K562 (cell line): ENCODE measurements around the gene ASIC3. TPM values are rescaled to one million over a fixed set of nuclear protein-coding genes. Genes with fewer than 3 reads are reported as not detected.

Source experiments
- CBX2 ChIP-seq: fragments of 200-600 bp; sonication (generic); IDR thresholded peaks from one replicate; pipeline ENCODE4 v1.6.1; 2012; ENCODE audit warnings: mild to moderate bottlenecking, low read length, inconsistent platforms; ENCODE audit not compliant: insufficient read depth, poor library complexity, severe bottlenecking
- HNRNPK ChIP-seq: fragments of 200-400 bp; formaldehyde crosslinking; IDR thresholded peaks from one replicate; pipeline ENCODE4 v1.6.1; 2018; ENCODE audit warnings: mild to moderate bottlenecking, low read depth, low read length; ENCODE audit not compliant: poor library complexity, severe bottlenecking
- HNRNPLL ChIP-seq: fragments of 200-400 bp; formaldehyde crosslinking; IDR thresholded peaks from 2 replicates; pipeline ENCODE4 v1.6.1; 2017; ENCODE audit warnings: low read length, low read depth, mild to moderate bottlenecking; ENCODE audit not compliant: poor library complexity, severe bottlenecking
- KAT2B ChIP-seq: IDR thresholded peaks from one replicate; pipeline ENCODE4 v1.6.1; 2012; ENCODE audit warnings: low read depth, mild to moderate bottlenecking, control low read depth, inconsistent platforms, low read length, moderate library complexity
- LEF1 ChIP-seq: fragments of 450-650 bp; IDR thresholded peaks from 2 replicates; pipeline ENCODE4 v1.6.1; 2016; ENCODE audit warnings: mild to moderate bottlenecking
- NCOR1 ChIP-seq: fragments of 450-650 bp; IDR thresholded peaks from 2 replicates; pipeline ENCODE4 v1.6.1; 2016; ENCODE audit warnings: mild to moderate bottlenecking, moderate library complexity
- NRF1 ChIP-seq, 2 experiments: fragments of 450-650 bp; IDR thresholded peaks in 1 of 2; conservative IDR thresholded peaks in 1 of 2; 2 replicates each; pipeline ENCODE4 v1.6.1; 2014; ENCODE audit warnings: mild to moderate bottlenecking in 2 of 2
- STAT5B ChIP-seq: fragments of 250-450 bp; sonication (Bioruptor Pico); IDR thresholded peaks from 2 replicates; pipeline ENCODE4 v1.8.0; 2021; ENCODE audit warnings: mild to moderate bottlenecking, inconsistent platforms
- TEAD1 ChIP-seq, 2 experiments: fragments of 450-650 bp in 1 of 2; sonication (generic) in 1 of 2; formaldehyde crosslinking; IDR thresholded peaks; 2 replicates each; pipeline versions ENCODE4 v1.4.0 to v1.8.0; 2020 to 2022; ENCODE audit warnings: mild to moderate bottlenecking in 2 of 2, missing genetic modification reagents in 1 of 2
- TFAM ChIP-seq: fragments of 250-450 bp; sonication (Bioruptor Pico); conservative IDR thresholded peaks from 2 replicates; pipeline ENCODE4 v1.5.0; 2021; ENCODE audit warnings: mild to moderate bottlenecking, moderate library complexity
- U2AF1 ChIP-seq: fragments of 200-400 bp; formaldehyde crosslinking; optimal IDR thresholded peaks from 2 replicates; pipeline ENCODE3; 2017; ENCODE audit warnings: mild to moderate bottlenecking, low read depth, low read length, moderate library complexity
- XRCC3 ChIP-seq: fragments of 450-650 bp; IDR thresholded peaks from 2 replicates; pipeline ENCODE4 v1.6.1; 2017; ENCODE audit warnings: mild to moderate bottlenecking, moderate library complexity
- ZBTB7A ChIP-seq: IDR thresholded peaks from 2 replicates; pipeline ENCODE4 v1.6.1; 2011; ENCODE audit warnings: low read depth, mild to moderate bottlenecking, low read length, moderate library complexity, borderline replicate concordance; ENCODE audit not compliant: control insufficient read depth
- ZNF23 ChIP-seq: fragments of 250-450 bp; sonication (Bioruptor Pico); IDR thresholded peaks from 2 replicates; pipeline ENCODE4 v1.4.0; 2020; ENCODE audit warnings: mild to moderate bottlenecking
- ZNF75A ChIP-seq: fragments of 450-650 bp; formaldehyde crosslinking; IDR thresholded peaks from 2 replicates; pipeline ENCODE4 v1.4.0; 2020; ENCODE audit warnings: mild to moderate bottlenecking
- polyA plus RNA-seq, 8 experiments: library from polyadenylated mRNA; depleted of rRNA in 4 of 8; stranded (reverse) in 5 of 8; unstranded in 3 of 8; fragments of >200 nt; fragmentation: Nextera tagmentation in 2 of 8; fragmentation: Illumina TruSeq in 1 of 8; extraction: Ambion mirVana in 2 of 8; extraction: Trizol in 1 of 8; gene quantifications; 2 replicates each; pipeline versions ENCODE4 v1.2.1 to v1.2.3, GENCODE V29; 2011 to 2014; ENCODE audit warnings: inconsistent platforms in 1 of 8, missing spikeins in 1 of 8
- total RNA-seq, 7 experiments: library from RNA; depleted of rRNA in 6 of 7; stranded (reverse); fragments of >200 nt in 6 of 7; fragmentation: Illumina TruSeq in 2 of 7; extraction: Trizol in 2 of 7; gene quantifications; 2 replicates each; pipeline versions ENCODE4 v1.2.1 to v1.2.3, GENCODE V29; 2011 to 2021; ENCODE audit warnings: low replicate concordance in 1 of 7
- TF ChIP-seq, protein P1 (sequence below): conservative IDR thresholded peaks from 2 replicates; pipeline ENCODE4 v1.6.1; 2011; ENCODE audit warnings: low read depth, mild to moderate bottlenecking, low read length; ENCODE audit not compliant: control insufficient read depth
- TF ChIP-seq, protein P2 (sequence below): fragments of 450-650 bp; IDR thresholded peaks from 2 replicates; pipeline ENCODE4 v1.6.1; 2016; ENCODE audit warnings: mild to moderate bottlenecking, moderate library complexity

Gene ASIC3
- total and polyA plus RNA-seq, 9 of the 15 experiments (the other 6 are each of a cell fraction or from before 2014, with no cell fraction given) = 0.11 to 5.0 (median 0.87) TPM

DNA sequence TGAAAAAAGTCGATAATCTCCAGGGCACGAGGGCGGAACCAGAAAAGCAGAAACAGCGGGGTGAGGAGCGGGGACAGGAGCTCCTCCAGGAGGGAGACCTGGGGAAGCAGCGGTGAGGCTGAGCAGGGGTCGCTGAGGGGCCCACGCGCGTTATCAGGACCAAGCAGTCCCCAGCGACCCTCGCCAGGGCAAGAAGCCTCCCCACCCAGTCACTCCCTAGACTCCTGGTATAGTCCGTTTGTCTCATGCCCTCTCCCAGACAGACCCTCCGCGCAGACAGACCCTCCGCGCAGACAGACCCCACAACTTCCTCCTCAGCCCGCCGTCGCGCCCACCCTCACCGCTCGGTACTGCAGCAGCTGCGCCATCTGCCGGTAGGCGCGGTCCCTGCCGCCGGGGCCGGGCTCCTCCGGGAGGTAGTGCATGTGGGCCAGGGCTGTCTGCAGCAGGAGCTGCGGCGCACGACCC is 30.3 kb upstream of the ASIC3 start (continued):
- TF ChIP-seq, protein P1, sequence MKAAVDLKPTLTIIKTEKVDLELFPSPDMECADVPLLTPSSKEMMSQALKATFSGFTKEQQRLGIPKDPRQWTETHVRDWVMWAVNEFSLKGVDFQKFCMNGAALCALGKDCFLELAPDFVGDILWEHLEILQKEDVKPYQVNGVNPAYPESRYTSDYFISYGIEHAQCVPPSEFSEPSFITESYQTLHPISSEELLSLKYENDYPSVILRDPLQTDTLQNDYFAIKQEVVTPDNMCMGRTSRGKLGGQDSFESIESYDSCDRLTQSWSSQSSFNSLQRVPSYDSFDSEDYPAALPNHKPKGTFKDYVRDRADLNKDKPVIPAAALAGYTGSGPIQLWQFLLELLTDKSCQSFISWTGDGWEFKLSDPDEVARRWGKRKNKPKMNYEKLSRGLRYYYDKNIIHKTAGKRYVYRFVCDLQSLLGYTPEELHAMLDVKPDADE = peak; percentile 90
- TF ChIP-seq STAT5B (CRISPR knock-in tag) (no peak), CBX2 (no peak), LEF1 (peak; percentile 47), NRF1 (conservative IDR thresholded peaks at IDR 0.05 in 1 of 2, IDR thresholded peaks at IDR 0.05 in 1 of 2) (peak; percentile 41 to 55; a peak in 2 of 4 replicates), NCOR1 (peak; percentile 12; the same call in 1 of the 2 replicates), KAT2B (no peak), HNRNPLL (peak; percentile 32), TEAD1 (CRISPR knock-in tag; IDR thresholded peaks at IDR 0.05) (peak; percentile 10 to 20; a peak in 2 of 4 replicates), ZNF23 (no peak), XRCC3 (no peak), U2AF1 (peak; percentile 84), ZBTB7A (peak; percentile 100), HNRNPK (no peak), ZNF75A (CRISPR knock-in tag) (no peak), TFAM (CRISPR knock-in tag) (no peak)
- TF ChIP-seq, protein P2, sequence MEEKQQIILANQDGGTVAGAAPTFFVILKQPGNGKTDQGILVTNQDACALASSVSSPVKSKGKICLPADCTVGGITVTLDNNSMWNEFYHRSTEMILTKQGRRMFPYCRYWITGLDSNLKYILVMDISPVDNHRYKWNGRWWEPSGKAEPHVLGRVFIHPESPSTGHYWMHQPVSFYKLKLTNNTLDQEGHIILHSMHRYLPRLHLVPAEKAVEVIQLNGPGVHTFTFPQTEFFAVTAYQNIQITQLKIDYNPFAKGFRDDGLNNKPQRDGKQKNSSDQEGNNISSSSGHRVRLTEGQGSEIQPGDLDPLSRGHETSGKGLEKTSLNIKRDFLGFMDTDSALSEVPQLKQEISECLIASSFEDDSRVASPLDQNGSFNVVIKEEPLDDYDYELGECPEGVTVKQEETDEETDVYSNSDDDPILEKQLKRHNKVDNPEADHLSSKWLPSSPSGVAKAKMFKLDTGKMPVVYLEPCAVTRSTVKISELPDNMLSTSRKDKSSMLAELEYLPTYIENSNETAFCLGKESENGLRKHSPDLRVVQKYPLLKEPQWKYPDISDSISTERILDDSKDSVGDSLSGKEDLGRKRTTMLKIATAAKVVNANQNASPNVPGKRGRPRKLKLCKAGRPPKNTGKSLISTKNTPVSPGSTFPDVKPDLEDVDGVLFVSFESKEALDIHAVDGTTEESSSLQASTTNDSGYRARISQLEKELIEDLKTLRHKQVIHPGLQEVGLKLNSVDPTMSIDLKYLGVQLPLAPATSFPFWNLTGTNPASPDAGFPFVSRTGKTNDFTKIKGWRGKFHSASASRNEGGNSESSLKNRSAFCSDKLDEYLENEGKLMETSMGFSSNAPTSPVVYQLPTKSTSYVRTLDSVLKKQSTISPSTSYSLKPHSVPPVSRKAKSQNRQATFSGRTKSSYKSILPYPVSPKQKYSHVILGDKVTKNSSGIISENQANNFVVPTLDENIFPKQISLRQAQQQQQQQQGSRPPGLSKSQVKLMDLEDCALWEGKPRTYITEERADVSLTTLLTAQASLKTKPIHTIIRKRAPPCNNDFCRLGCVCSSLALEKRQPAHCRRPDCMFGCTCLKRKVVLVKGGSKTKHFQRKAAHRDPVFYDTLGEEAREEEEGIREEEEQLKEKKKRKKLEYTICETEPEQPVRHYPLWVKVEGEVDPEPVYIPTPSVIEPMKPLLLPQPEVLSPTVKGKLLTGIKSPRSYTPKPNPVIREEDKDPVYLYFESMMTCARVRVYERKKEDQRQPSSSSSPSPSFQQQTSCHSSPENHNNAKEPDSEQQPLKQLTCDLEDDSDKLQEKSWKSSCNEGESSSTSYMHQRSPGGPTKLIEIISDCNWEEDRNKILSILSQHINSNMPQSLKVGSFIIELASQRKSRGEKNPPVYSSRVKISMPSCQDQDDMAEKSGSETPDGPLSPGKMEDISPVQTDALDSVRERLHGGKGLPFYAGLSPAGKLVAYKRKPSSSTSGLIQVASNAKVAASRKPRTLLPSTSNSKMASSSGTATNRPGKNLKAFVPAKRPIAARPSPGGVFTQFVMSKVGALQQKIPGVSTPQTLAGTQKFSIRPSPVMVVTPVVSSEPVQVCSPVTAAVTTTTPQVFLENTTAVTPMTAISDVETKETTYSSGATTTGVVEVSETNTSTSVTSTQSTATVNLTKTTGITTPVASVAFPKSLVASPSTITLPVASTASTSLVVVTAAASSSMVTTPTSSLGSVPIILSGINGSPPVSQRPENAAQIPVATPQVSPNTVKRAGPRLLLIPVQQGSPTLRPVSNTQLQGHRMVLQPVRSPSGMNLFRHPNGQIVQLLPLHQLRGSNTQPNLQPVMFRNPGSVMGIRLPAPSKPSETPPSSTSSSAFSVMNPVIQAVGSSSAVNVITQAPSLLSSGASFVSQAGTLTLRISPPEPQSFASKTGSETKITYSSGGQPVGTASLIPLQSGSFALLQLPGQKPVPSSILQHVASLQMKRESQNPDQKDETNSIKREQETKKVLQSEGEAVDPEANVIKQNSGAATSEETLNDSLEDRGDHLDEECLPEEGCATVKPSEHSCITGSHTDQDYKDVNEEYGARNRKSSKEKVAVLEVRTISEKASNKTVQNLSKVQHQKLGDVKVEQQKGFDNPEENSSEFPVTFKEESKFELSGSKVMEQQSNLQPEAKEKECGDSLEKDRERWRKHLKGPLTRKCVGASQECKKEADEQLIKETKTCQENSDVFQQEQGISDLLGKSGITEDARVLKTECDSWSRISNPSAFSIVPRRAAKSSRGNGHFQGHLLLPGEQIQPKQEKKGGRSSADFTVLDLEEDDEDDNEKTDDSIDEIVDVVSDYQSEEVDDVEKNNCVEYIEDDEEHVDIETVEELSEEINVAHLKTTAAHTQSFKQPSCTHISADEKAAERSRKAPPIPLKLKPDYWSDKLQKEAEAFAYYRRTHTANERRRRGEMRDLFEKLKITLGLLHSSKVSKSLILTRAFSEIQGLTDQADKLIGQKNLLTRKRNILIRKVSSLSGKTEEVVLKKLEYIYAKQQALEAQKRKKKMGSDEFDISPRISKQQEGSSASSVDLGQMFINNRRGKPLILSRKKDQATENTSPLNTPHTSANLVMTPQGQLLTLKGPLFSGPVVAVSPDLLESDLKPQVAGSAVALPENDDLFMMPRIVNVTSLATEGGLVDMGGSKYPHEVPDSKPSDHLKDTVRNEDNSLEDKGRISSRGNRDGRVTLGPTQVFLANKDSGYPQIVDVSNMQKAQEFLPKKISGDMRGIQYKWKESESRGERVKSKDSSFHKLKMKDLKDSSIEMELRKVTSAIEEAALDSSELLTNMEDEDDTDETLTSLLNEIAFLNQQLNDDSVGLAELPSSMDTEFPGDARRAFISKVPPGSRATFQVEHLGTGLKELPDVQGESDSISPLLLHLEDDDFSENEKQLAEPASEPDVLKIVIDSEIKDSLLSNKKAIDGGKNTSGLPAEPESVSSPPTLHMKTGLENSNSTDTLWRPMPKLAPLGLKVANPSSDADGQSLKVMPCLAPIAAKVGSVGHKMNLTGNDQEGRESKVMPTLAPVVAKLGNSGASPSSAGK = peak; percentile 72
